K562 (cell line): ENCODE data around the gene CNFN. TPM values are rescaled to one million over a fixed set of nuclear protein-coding genes. Genes with fewer than 3 reads are reported as not detected.
A peak's percentile ranks its signal among the peaks of the same experiment; 100 is the strongest.

ENCODE experiments used
- AFF1 ChIP-seq, 2 experiments: fragments of 450-650 bp; IDR thresholded peaks; 2 replicates each; pipeline ENCODE4 v1.6.1; 2018; ENCODE audit warnings: mild to moderate bottlenecking in 2 of 2, low read depth in 1 of 2; ENCODE audit not compliant: partially characterized antibody in 2 of 2
- BCOR ChIP-seq: fragments of 450-650 bp; IDR thresholded peaks from 2 replicates; pipeline ENCODE4 v1.6.1; 2016
- CTCFL ChIP-seq: IDR thresholded peaks from 2 replicates; pipeline ENCODE4 v1.6.1; 2011; ENCODE audit warnings: borderline replicate concordance, low read depth, mild to moderate bottlenecking, moderate library complexity, low read length; ENCODE audit not compliant: insufficient read depth, poor library complexity, severe bottlenecking
- KHSRP ChIP-seq: fragments of 450-650 bp; IDR thresholded peaks from 2 replicates; pipeline ENCODE4 v1.6.1; 2017
- RBBP5 ChIP-seq: fragments of 200-600 bp; sonication (generic); IDR thresholded peaks from 2 replicates; pipeline ENCODE4 v1.6.1; 2012; ENCODE audit warnings: borderline replicate concordance, mild to moderate bottlenecking, low read length, control low read depth, inconsistent platforms; ENCODE audit not compliant: insufficient read depth, poor library complexity, severe bottlenecking
- TEAD1 ChIP-seq, 2 experiments: fragments of 450-650 bp in 1 of 2; sonication (generic) in 1 of 2; formaldehyde crosslinking; IDR thresholded peaks; 2 replicates each; pipeline versions ENCODE4 v1.4.0 to v1.8.0; 2020 to 2022; ENCODE audit warnings: mild to moderate bottlenecking in 2 of 2, missing genetic modification reagents in 1 of 2
- polyA plus RNA-seq, 8 experiments: library from polyadenylated mRNA; depleted of rRNA in 4 of 8; stranded (reverse) in 5 of 8; unstranded in 3 of 8; fragments of >200 nt; fragmentation: Nextera tagmentation in 2 of 8; fragmentation: Illumina TruSeq in 1 of 8; extraction: Ambion mirVana in 2 of 8; extraction: Trizol in 1 of 8; gene quantifications; 2 replicates each; pipeline versions ENCODE4 v1.2.1 to v1.2.3, GENCODE V29; 2011 to 2014; ENCODE audit warnings: inconsistent platforms in 1 of 8, missing spikeins in 1 of 8
- total RNA-seq, 7 experiments: library from RNA; depleted of rRNA in 6 of 7; stranded (reverse); fragments of >200 nt in 6 of 7; fragmentation: Illumina TruSeq in 2 of 7; extraction: Trizol in 2 of 7; gene quantifications; 2 replicates each; pipeline versions ENCODE4 v1.2.1 to v1.2.3, GENCODE V29; 2011 to 2021; ENCODE audit warnings: low replicate concordance in 1 of 7
- TF ChIP-seq, protein P1 (sequence below): fragments of 450-650 bp; IDR thresholded peaks from 2 replicates; pipeline ENCODE4 v1.6.1; 2016; ENCODE audit warnings: low read depth
- TF ChIP-seq, protein P2 (sequence below): fragments of 250-450 bp; sonication (Bioruptor Pico); IDR thresholded peaks from 2 replicates; pipeline ENCODE4 v1.5.0; 2022; ENCODE audit warnings: mild to moderate bottlenecking

Gene CNFN
- total and polyA plus RNA-seq, 9 of the 15 experiments (the other 6 are each of a cell fraction or from before 2014, with no cell fraction given), result 0.18 to 0.52 (median 0.27) TPM; not detected in 5

DNA sequence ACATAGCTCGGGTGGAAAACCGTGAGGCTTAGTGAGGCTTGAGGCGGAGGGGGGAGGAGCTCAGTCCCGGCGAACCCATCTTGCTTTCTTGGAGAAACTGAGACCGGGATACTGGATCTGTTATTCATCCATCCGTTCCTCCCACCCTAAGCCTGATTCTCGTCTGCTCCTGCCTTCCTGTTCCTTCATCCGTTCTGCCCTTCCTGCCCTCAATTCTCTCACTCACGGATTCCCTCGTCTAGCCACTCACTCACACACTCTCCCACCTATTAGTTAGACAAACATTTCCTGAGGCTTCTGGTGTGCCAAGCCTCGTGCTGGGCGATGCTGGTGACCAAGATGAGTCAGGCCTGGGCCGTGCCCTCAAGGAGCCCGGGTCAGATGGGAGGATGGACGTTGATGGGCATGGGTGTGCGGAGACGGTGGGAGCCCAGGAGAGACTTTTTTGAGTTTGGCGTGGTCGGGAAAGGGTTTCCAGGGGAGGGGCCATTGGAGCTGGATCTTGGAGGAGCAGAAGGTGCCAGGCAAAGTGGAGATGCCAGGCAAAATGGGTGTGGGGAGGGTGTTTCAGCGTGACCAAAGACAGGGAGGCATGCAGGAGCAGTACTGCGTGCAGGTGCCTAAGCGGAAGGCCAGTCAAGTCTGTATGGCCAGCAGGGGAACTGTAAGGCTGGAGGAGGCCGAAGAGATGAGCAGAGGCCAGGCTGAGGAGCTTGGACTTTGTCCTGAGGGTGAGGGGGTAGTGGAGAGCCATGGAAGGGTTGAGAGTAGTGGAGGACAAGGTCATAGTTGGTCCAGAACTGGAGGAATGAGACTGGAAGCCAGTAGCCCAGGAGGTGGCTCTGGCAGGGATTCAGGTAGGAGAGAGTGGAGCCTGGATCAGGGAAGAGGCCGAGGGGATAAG, 7.4 kb upstream of the CNFN start (continued):
- TF ChIP-seq, protein P1, sequence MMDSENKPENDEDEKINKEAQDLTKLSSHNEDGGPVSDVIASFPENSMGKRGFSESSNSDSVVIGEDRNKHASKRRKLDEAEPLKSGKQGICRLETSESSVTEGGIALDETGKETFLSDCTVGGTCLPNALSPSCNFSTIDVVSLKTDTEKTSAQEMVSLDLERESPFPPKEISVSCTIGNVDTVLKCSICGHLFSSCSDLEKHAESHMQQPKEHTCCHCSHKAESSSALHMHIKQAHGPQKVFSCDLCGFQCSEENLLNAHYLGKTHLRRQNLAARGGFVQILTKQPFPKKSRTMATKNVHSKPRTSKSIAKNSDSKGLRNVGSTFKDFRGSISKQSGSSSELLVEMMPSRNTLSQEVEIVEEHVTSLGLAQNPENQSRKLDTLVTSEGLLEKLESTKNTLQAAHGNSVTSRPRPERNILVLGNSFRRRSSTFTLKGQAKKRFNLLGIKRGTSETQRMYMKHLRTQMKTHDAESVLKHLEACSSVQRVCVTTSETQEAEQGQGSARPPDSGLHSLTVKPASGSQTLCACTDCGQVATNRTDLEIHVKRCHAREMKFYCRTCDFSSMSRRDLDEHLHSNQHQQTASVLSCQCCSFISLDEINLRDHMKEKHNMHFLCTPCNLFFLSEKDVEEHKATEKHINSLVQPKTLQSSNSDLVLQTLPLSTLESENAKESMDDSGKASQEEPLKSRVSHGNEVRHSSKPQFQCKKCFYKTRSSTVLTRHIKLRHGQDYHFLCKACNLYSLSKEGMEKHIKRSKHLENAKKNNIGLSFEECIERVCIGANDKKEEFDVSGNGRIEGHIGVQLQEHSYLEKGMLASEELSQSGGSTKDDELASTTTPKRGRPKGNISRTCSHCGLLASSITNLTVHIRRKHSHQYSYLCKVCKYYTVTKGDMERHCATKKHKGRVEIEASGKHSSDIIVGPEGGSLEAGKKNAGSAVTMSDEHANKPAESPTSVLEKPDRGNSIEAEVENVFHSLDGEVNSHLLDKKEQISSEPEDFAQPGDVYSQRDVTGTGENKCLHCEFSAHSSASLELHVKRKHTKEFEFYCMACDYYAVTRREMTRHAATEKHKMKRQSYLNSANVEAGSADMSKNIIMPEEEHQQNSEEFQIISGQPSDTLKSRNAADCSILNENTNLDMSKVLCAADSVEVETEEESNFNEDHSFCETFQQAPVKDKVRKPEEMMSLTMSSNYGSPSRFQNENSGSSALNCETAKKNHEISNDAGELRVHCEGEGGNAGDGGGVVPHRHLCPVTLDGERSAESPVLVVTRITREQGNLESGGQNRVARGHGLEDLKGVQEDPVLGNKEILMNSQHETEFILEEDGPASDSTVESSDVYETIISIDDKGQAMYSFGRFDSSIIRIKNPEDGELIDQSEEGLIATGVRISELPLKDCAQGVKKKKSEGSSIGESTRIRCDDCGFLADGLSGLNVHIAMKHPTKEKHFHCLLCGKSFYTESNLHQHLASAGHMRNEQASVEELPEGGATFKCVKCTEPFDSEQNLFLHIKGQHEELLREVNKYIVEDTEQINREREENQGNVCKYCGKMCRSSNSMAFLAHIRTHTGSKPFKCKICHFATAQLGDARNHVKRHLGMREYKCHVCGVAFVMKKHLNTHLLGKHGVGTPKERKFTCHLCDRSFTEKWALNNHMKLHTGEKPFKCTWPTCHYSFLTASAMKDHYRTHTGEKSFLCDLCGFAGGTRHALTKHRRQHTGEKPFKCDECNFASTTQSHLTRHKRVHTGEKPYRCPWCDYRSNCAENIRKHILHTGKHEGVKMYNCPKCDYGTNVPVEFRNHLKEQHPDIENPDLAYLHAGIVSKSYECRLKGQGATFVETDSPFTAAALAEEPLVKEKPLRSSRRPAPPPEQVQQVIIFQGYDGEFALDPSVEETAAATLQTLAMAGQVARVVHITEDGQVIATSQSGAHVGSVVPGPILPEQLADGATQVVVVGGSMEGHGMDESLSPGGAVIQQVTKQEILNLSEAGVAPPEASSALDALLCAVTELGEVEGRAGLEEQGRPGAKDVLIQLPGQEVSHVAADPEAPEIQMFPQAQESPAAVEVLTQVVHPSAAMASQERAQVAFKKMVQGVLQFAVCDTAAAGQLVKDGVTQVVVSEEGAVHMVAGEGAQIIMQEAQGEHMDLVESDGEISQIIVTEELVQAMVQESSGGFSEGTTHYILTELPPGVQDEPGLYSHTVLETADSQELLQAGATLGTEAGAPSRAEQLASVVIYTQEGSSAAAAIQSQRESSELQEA, result no peak
- no peak for TF ChIP-seq KHSRP
- peak; percentile 73 for TF ChIP-seq RBBP5
- TF ChIP-seq CTCFL, result no peak
- TF ChIP-seq AFF1 (IDR thresholded peaks at IDR 0.05; ENCODE audit: low read depth in 1 of 2, partially characterized antibody in 2 of 2), result no peak
- TF ChIP-seq TEAD1 (CRISPR knock-in tag; IDR thresholded peaks at IDR 0.05), result no peak
- peak; percentile 61 for TF ChIP-seq BCOR
- TF ChIP-seq, protein P2, sequence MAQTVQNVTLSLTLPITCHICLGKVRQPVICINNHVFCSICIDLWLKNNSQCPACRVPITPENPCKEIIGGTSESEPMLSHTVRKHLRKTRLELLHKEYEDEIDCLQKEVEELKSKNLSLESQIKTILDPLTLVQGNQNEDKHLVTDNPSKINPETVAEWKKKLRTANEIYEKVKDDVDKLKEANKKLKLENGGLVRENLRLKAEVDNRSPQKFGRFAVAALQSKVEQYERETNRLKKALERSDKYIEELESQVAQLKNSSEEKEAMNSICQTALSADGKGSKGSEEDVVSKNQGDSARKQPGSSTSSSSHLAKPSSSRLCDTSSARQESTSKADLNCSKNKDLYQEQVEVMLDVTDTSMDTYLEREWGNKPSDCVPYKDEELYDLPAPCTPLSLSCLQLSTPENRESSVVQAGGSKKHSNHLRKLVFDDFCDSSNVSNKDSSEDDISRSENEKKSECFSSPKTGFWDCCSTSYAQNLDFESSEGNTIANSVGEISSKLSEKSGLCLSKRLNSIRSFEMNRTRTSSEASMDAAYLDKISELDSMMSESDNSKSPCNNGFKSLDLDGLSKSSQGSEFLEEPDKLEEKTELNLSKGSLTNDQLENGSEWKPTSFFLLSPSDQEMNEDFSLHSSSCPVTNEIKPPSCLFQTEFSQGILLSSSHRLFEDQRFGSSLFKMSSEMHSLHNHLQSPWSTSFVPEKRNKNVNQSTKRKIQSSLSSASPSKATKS, result no peak
